HCT116 (cell line): ENCODE results near the gene ADGRF5. TPM values are rescaled to one million over a fixed set of nuclear protein-coding genes. Genes with fewer than 3 reads are reported as not detected.

Experiments
- ATAC-seq: fragments of 200-7000 bp; cut with Tn5 transposase; 2 replicates; pipeline ENCODE4 v1.9.1; 2020; ENCODE audit warnings: mild to moderate bottlenecking, moderate library complexity
- Bru-seq: library from RNA; stranded (reverse); fragments of 400-500 nt; gene quantifications from one replicate; lab custom pipeline; 2021; lab: Mats Ljungman, UMichigan
- BruChase-seq, 2 experiments: library from RNA; stranded (reverse); fragments of 400-500 nt; gene quantifications; one replicate each; lab custom pipeline; 2021; lab: Mats Ljungman, UMichigan
- BruUV-seq: library from RNA; stranded (reverse); fragments of 400-500 nt; replicated peaks from 2 replicates; lab custom pipeline; 2021; lab: Mats Ljungman, UMichigan
- CTCF ChIA-PET: fragments of 300-600 bp; sonication (Branson Sonifier 250); formaldehyde crosslinking; loops from one replicate; lab custom pipeline; 2021; ENCODE audit warnings: antibody characterized with exemption; lab: Charles Lee
- POLR2A ChIA-PET: fragments of 300-600, 350-600 bp; sonication (Branson Sonifier 250); formaldehyde crosslinking; loops from one replicate; lab custom pipeline; 2021; ENCODE audit warnings: antibody characterized with exemption; lab: Charles Lee
- RAD21 ChIA-PET, 2 experiments: fragments of 300-600 bp; sonication (Branson Sonifier 250); formaldehyde crosslinking; loops; one replicate each; lab custom pipeline; 2023; ENCODE audit warnings: low total read pairs in 2 of 2; ENCODE audit not compliant: uncharacterized antibody in 2 of 2, unreplicated experiment in 2 of 2, low non-redundant PET in 1 of 2; lab: Charles Lee
- DNase-seq: peaks from one replicate; pipeline ENCODE4 v3.0.0-alpha.2; 2010; ENCODE audit warnings: low read depth, low spot score
- H2AFZ ChIP-seq: fragments of 200-600 bp; shearing (Covaris generic), sonication (generic); 2 replicates; pipeline ENCODE4 v1.6.1; 2017; ENCODE audit warnings: low read depth, mixed run types, mixed read lengths, antibody characterized with exemption, low read length; ENCODE audit not compliant: poor library complexity, severe bottlenecking
- H3K27ac ChIP-seq: 2 replicates; pipeline ENCODE4 v1.5.1; 2012; ENCODE audit warnings: low read depth, low read length
- H3K27me3 ChIP-seq: fragments of 200-600 bp; sonication (generic); 2 replicates; pipeline ENCODE4 v1.6.1; 2016; ENCODE audit warnings: mixed run types, low read length, mixed read lengths; ENCODE audit not compliant: insufficient read depth
- H3K36me3 ChIP-seq, 2 experiments: fragments of 200-500 bp in 1 of 2; fragments of 200-600 bp in 1 of 2; sonication (Bioruptor generic) in 1 of 2; sonication (generic) in 1 of 2; 2 replicates each; pipeline versions ENCODE4 v1.5.1 to v1.6.1; 2014 to 2016; ENCODE audit warnings: low read length in 2 of 2, inconsistent platforms in 1 of 2, mixed read lengths in 1 of 2, mixed run types in 1 of 2; ENCODE audit not compliant: insufficient read depth in 2 of 2, control insufficient read depth in 1 of 2
- H3K4me1 ChIP-seq, 2 experiments: fragments of 200-600 bp in 1 of 2; sonication (generic) in 1 of 2; 2 replicates each; pipeline versions ENCODE4 v1.5.1 to v1.6.1; 2012 to 2017; ENCODE audit warnings: low read length in 2 of 2, inconsistent platforms in 1 of 2, mild to moderate bottlenecking in 1 of 2, mixed read lengths in 1 of 2, mixed run types in 1 of 2, moderate library complexity in 1 of 2; ENCODE audit not compliant: insufficient read depth in 2 of 2, control insufficient read depth in 1 of 2
- H3K4me2 ChIP-seq: fragments of 200-600 bp; sonication (generic); 2 replicates; pipeline ENCODE4 v1.6.1; 2017; ENCODE audit warnings: mixed run types, low read length, mixed read lengths
- H3K4me3 ChIP-seq, 2 experiments: fragments of 200-600 bp in 1 of 2; sonication (generic) in 1 of 2; replicated peaks in 1 of 2; 2 replicates each; pipeline ENCODE4 v1.5.1; 2011 to 2016; ENCODE audit warnings: low read length in 2 of 2, control low read depth in 1 of 2, low read depth in 1 of 2, mild to moderate bottlenecking in 1 of 2, mixed read lengths in 1 of 2, mixed run types in 1 of 2
- H3K79me2 ChIP-seq: fragments of 200-600 bp; sonication (generic); 2 replicates; pipeline ENCODE4 v1.6.1; 2017; ENCODE audit warnings: mild to moderate bottlenecking, mixed run types, low read length, moderate library complexity, mixed read lengths; ENCODE audit not compliant: insufficient read depth
- H3K9ac ChIP-seq: fragments of 200-600 bp; sonication (generic); 2 replicates; pipeline ENCODE4 v1.6.1; 2016; ENCODE audit warnings: low read length, mixed read lengths
- H3K9me2 ChIP-seq: fragments of 200-600 bp; sonication (generic), shearing (Covaris generic); 2 replicates; pipeline ENCODE4 v1.6.1; 2017; ENCODE audit warnings: mixed run types, mild to moderate bottlenecking, moderate library complexity; ENCODE audit not compliant: insufficient read depth
- H3K9me3 ChIP-seq, 2 experiments: fragments of 200-500 bp in 1 of 2; fragments of 200-600 bp in 1 of 2; sonication (Bioruptor generic) in 1 of 2; sonication (generic) in 1 of 2; 2 replicates each; pipeline ENCODE4 v1.6.1; 2014 to 2017; ENCODE audit warnings: low read length in 2 of 2, mixed read lengths in 2 of 2, inconsistent platforms in 1 of 2, low read depth in 1 of 2, mild to moderate bottlenecking in 1 of 2, mixed run types in 1 of 2, moderate library complexity in 1 of 2; ENCODE audit not compliant: control insufficient read depth in 1 of 2, insufficient read depth in 1 of 2
- H4K20me1 ChIP-seq: fragments of 200-600 bp; sonication (generic), shearing (Covaris generic); 2 replicates; pipeline ENCODE4 v1.6.1; 2017; ENCODE audit warnings: mixed run types, mild to moderate bottlenecking, moderate library complexity; ENCODE audit not compliant: insufficient read depth
- CBX3 ChIP-seq: IDR thresholded peaks from 2 replicates; pipeline ENCODE4 v1.6.1; 2012; ENCODE audit warnings: low read depth
- FOSL1 ChIP-seq: IDR thresholded peaks from 2 replicates; pipeline ENCODE4 v1.6.1; 2012; ENCODE audit warnings: low read depth
- RAD21 ChIP-seq: IDR thresholded peaks from 2 replicates; pipeline ENCODE4 v1.6.1; 2012; ENCODE audit warnings: low read depth, mild to moderate bottlenecking
- SIN3A ChIP-seq: IDR thresholded peaks from 2 replicates; pipeline ENCODE4 v1.6.1; 2012; ENCODE audit warnings: low read depth
- SP1 ChIP-seq: IDR thresholded peaks from 2 replicates; pipeline ENCODE4 v1.6.1; 2012; ENCODE audit warnings: low read depth
- intact Hi-C: fragments of 100-400 bp; cut with micrococcal nuclease; formaldehyde crosslinking; loops from 2 replicates; pipeline ENCODE4 v1.10.0; 2022
- long read RNA-seq: library from polyadenylated mRNA; unstranded; transcript quantifications from one replicate; pipeline ENCODE4 v2.0.0, GENCODE V29; 2021; ENCODE audit not compliant: unreplicated experiment
- polyA plus RNA-seq: library from polyadenylated mRNA; unstranded; fragments of >200 nt; gene quantifications from 2 replicates; pipeline ENCODE4 v1.2.1, GENCODE V29; 2012; ENCODE audit warnings: missing spikeins
- total RNA-seq: library from RNA; stranded (reverse); gene quantifications from one replicate; pipeline ENCODE4 v1.2.1, GENCODE V29; 2021; ENCODE audit not compliant: unreplicated experiment
- TF ChIP-seq, protein P1 (sequence below): IDR thresholded peaks from 2 replicates; pipeline ENCODE4 v1.6.1; 2012; ENCODE audit warnings: low read depth
- TF ChIP-seq, protein P2 (sequence below): IDR thresholded peaks from 2 replicates; pipeline ENCODE4 v1.6.1; 2012

ADGRF5 gene
- total RNA-seq = 0.17 TPM
- polyA plus RNA-seq = not detected in 2 replicates
- Bru-seq, nascent RNA = percentile 3 among the genes with signal in this experiment
- BruChase-seq, experiment 1, labeled RNA remaining after a 6-hour chase = not detected
- not detected for BruChase-seq, experiment 2, labeled RNA remaining after a 2-hour chase
- long read RNA-seq = 0 reads

- no peaks in the 10 kb centered on the region for H3K36me3 ChIP-seq
- ChIA-PET RAD21 (no interaction called here), POLR2A (no interaction called here), CTCF (no interaction called here)
- H3K4me3 ChIP-seq = no peak within 1 kb of the TSS
- ATAC-seq = no peak
- no peak within 1 kb of the TSS for H3K9ac ChIP-seq
- no peak within 1 kb of the TSS for H3K4me2 ChIP-seq
- no peaks in the 10 kb centered on the region for H3K9me3 ChIP-seq
- no peak within 1 kb of the TSS for H3K27ac ChIP-seq
- no peaks in the 10 kb centered on the region for H4K20me1 ChIP-seq
- no peak within 1 kb of the TSS for H2AFZ ChIP-seq
- DNase-seq = no peak
- TF ChIP-seq, protein P1, sequence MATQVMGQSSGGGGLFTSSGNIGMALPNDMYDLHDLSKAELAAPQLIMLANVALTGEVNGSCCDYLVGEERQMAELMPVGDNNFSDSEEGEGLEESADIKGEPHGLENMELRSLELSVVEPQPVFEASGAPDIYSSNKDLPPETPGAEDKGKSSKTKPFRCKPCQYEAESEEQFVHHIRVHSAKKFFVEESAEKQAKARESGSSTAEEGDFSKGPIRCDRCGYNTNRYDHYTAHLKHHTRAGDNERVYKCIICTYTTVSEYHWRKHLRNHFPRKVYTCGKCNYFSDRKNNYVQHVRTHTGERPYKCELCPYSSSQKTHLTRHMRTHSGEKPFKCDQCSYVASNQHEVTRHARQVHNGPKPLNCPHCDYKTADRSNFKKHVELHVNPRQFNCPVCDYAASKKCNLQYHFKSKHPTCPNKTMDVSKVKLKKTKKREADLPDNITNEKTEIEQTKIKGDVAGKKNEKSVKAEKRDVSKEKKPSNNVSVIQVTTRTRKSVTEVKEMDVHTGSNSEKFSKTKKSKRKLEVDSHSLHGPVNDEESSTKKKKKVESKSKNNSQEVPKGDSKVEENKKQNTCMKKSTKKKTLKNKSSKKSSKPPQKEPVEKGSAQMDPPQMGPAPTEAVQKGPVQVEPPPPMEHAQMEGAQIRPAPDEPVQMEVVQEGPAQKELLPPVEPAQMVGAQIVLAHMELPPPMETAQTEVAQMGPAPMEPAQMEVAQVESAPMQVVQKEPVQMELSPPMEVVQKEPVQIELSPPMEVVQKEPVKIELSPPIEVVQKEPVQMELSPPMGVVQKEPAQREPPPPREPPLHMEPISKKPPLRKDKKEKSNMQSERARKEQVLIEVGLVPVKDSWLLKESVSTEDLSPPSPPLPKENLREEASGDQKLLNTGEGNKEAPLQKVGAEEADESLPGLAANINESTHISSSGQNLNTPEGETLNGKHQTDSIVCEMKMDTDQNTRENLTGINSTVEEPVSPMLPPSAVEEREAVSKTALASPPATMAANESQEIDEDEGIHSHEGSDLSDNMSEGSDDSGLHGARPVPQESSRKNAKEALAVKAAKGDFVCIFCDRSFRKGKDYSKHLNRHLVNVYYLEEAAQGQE = no peak
- TF ChIP-seq SP1 (no peak), RAD21 (no peak), SIN3A (no peak), CBX3 (no peak), FOSL1 (no peak)
- TF ChIP-seq, protein P2, sequence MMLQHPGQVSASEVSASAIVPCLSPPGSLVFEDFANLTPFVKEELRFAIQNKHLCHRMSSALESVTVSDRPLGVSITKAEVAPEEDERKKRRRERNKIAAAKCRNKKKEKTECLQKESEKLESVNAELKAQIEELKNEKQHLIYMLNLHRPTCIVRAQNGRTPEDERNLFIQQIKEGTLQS = no peak
- H3K4me1 ChIP-seq = no peaks in the 10 kb centered on the region
- H3K9me2 ChIP-seq = no peaks in the 10 kb centered on the region
- intact Hi-C loops = no loop called here
- BruUV-seq = no TSS peak
- H3K27me3 ChIP-seq = no peaks in the 10 kb centered on the region
- H3K79me2 ChIP-seq = no peaks in the 10 kb centered on the region
These were observed at the start of gene ADGRF5 for GRCh38 chr6:46921731-46922130. ADGRF5 (minus strand) TSS chr6:46921938; CDS start chr6:46906762, 15,176 bp downstream.
